GM21576 (cell line): ENCODE measurements around the gene RNF224.

Experiments
- ATAC-seq: cut with Tn5 transposase; IDR thresholded peaks from one replicate; pipeline ENCODE4 v1.9.1; 2021; ENCODE audit warnings: mild to moderate bottlenecking, moderate library complexity; ENCODE audit not compliant: unreplicated experiment

The RNF224 gene

DNA sequence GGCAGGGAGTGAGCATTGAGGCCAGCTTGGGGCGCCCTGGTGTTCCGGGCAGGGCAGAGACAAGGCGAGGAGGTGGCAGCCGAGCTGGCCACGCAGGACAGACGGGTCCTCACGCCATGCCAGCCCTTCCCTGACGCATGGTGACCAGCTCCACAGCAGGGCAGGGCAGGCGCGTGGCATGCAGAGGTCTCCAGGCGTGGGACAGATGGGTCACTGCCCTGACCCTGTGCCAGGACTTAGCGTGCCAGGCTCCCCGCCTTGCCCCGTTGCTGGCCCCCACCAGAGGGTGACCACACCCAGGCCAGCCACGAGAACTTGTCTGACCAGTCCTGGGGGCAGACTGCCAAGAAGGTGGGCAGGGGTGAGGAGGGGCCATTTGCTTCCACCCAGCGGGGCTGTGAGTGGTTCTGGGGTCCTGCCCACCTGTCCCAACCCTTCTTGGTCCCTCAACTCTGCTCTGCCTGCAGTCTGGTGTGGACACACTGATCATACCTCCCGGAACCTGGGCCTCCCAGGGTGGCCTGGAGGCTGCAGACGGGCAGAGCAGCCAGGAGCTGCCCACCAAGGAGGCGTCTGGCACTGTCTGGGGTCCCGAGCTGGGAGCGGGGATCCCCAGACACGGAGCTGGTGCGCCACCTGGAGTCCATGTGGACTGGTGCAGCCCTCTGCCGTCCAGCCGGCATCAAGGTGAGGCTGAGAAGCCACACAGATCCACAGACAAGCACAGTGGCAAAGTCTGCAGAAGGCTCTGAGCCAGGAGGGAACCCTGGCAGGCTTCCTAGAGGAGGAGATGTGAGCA lies at the start of gene RNF224:
Gene RNF224 (plus strand): TSS at position 449 of the 799 bp plus-strand sequence. CDS start 834 bp downstream, outside the sequence.
- no peak for ATAC-seq

DNA sequence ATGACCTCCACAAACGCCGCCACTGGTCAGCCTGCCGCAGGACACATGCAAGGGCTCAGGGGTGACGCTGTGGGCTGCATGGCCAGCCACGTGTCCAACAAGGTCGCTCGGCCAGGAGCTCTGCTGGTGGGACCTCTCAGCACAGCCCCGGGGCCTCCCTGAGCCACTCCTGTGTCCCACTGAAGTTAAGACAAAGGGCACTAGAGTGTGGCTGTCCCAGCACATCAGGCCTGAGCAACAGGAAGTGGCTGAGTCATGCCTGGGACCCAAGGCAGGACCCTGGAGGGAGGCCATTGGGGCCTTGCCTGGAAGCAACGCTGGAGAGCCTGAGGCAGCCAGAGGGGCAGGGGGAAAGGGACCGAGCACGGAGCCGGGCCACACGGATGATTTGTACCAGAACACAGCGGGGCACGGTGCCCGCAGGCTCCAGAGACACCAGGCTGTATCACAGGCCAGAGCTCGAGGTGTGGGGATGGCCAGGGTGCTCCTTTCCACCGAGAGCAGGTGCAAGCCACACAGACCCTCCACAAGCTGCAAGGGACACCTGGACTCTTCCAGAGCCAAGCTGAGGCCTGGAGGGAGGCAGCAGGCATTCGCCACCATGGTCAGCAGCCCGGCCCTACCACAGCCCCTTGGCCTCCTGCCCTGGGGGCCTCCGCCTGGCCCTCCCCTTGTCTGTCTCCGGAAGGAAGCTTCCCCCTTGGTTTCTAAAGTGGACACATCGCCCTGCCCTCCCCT lies 48.9 kb upstream of the RNF224 start:
- no peak for ATAC-seq

DNA sequence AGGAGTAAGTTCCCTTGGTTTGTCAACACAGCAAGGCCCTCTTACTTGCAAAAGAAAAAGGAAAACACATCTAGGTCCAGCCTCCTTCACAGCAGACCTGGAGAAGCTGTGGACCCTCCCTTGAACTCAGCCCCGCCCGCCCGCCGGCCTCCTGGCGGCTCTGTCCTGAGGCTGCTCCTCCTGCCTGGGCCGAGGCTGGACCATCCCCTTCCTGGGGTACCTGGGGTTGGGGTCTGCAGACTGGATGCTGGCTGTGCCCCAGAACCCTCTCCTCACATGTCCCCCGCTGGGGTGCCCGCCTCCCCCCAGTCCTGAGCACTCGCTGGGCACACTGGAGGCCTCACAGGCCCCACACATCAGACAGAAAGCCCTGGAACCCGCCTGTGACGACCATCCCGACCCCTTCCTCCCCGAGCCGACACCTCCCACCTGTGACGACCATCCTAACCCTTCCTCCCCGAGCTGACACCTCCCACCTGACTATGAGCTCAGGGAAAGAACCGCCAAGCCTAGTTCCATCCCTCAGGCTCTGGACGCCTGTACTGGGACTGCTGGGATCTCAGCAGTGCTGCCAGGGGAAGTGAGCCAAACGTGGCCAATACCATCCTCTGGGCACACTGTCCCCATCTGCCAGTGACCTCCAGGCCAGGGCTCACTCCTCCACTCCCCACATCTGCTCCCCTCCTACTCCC lies 48.2 kb upstream of the RNF224 start:
- ATAC-seq = no peak

DNA sequence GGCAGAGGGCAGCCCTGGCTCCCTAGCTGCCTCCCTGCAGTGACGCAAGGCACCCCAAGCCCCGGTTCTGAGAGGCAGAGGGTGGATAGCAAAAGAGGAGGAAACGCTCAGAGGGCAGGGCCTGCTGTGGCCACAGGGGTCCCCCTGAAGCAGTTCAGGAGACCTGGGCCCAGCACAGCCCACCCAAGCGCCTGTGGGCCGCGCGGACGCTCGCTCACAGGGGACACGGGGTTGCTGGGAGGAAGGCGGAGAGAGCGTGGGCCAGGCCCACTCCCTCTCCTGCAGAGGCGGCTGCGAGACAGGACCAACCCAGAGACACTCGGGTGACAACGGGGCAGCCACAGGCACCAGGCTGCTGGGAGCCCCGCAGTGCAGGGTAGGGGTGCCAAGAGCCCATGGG lies 47.5 kb upstream of the RNF224 start:
- ATAC-seq = no peak

DNA sequence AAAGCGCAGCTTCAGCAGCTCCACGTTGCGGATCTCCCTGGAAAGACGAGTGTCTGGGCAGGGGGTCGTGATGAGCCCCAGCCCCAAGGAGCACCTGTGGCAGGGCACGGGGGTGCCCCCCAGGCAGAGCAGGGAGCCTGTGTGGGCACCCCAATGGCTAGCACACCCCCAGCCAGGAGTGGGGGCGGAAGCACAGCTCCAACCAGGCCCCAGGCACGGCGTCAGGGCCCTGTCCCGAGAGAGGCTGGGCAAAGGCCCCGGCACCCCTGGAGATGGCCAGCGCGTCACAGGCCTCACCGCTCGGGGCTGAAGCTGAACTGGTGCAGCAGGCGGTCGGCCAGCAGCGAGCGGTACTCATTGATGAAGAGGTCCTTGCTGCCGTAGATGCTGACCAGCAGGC lies 46.8 kb upstream of the RNF224 start:
- ATAC-seq = no peak

DNA sequence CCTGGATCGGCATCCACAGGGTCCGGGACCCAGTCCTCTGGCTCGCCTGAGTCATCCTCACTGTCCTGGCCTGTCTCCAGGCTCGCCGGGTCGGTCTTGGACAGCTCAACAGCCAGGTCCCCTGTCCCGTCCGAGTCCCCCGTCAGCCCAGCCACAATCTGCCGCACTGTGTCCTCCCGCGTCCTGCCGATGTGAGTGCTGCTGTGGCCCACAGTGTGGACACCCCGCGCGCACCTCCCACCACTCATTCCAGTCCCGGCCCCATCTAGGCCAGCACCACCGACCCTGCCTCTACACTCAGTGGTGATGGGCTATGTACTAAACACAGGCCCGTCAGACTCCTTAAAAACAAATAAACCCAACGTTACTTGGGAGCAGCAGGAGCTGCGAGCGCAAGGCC lies 45.6 kb upstream of the RNF224 start:
- no peak for ATAC-seq

DNA sequence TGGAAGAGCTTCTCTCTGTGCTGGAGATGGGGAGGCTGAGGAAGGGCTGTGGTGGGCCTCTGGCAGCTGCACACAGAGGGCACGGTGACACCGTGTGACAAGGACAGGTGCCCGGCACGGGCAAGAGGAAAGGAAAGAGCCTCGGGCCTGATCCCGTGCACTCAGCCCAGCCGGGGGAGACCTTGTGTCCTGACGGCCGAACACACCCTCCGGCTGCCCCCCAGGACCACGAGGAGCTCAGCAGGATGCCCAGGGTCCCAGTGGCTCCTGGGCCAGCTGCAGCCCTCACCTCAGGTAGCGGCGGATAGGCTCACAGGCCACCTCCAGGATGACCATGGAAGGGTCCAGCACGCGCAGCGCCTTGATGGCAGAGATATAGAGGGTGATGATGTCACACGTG lies 44.5 kb upstream of the RNF224 start:
- ATAC-seq = no peak

DNA sequence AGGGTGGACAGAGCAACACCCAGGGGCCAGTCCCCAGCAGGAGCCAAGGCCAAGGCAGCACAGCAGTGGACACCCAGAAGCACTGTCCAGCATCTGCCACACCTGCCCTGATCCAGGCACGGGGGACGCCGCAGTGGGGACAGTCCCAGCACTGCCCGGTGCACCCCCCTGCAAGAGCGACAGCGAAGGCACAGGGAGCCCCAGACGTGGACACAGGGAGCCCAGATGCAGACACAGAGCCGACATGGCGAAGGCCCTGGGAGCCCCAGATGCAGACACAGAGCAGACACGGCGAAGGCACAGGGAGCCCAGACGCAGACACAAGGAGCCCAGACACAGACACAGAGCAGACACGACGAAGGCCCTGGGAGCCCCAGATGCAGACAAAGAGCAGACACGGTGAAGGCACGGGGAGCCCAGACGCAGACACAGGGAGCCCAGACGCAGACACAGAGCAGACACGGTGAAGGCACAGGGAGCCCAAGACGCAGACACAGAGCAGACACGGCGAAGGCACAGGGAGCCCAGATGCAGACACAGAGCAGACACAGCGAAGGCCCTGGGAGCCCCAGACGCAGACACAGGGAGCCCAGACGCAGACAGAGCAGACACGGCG lies 43.2 kb upstream of the RNF224 start:
- ATAC-seq = no peak

DNA sequence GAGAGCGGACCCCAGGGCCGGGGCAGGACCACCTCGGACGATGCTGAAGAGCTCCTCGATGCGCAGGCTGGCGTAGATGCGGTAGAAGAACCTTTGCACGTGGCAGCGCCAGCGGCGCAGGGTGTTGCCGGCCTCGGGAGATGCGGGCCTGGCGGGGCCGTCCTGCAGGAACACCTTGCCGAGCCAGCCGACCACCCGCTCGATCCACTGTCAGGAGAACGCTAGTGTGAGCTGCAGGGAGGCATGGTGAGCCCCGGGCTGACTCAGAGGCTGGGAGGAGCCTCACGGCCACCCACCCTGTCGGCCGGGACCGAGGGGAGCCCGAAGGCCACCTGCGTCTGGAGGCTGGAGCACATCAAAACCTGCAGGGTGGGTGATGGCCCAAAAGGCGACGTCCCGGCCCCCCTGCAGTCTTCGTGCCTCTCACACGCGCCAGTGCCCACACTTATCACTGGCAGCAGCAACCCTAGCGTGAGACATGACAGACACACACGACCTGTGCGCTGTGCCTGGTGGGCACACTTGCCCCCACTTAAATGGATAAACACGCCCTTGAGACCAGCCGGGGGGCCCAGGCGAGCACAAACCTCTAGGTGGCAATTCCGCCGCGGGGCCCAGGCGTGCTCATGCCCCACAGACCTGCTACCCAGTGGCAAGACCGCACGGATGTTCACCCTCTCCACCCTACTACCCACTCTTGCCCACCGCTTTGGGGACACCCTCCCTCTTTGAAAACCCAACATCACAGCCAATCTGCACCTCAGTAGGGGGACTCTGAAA lies 42.2 kb upstream of the RNF224 start:
- ATAC-seq = no peak

DNA sequence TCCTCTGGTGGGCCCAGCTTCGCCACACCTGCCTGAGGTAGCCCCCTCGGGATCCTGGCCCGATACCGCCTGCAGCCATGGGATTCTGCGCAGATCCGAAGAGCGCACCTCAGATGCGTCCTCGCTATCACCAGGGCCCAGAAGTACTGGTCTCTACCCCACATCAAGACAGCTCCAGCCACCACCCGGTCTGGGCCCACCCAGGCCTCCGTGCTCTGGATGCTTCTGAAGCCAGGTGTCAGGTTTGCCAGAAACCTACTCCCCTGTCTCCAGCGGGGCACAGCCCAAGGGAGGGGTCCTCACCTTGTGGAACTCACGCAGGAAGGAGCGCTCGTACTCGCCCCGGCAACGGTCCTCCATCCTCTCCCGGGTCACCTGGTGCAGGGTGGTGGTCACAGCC lies 41.4 kb upstream of the RNF224 start:
- no peak for ATAC-seq

DNA sequence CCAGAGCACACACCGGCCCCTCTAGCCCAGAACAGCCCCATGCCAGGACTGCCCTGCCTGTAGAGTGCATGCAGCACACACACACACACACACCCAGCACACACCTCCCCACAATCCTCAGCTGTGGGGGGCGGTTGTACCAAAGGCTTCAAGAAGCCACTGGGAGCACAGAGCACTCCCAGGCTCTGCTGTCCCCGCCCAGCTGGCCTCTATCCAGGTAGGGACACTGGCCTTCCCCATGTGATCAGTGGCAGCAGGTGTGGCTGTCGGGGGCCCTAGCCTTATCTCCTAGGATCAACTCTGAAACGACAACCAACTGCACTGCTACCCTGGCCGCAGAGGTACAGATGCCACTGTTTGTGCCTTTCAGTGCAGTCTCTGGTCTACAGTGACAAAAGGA lies 40.9 kb upstream of the RNF224 start:
- no peak for ATAC-seq

DNA sequence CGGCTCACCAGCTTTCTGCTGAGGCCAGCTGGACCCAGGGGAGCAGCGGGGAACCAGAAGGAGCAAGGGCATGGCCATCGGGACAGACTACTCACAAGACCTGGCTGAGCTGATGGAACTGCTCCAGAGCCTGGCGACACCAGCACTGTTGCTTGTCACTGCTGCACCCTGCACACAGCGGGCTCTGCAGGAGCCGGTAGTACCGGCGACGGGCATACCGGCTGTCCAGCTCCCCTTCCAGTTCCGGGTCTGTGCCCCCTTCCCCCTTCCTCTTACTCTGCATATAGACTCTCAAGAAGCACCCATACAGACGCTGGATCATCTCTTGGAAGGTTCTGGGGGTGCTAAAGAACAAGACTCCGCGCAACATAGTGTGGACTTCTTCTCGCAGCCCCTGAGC lies 39.9 kb upstream of the RNF224 start:
- no peak for ATAC-seq

DNA sequence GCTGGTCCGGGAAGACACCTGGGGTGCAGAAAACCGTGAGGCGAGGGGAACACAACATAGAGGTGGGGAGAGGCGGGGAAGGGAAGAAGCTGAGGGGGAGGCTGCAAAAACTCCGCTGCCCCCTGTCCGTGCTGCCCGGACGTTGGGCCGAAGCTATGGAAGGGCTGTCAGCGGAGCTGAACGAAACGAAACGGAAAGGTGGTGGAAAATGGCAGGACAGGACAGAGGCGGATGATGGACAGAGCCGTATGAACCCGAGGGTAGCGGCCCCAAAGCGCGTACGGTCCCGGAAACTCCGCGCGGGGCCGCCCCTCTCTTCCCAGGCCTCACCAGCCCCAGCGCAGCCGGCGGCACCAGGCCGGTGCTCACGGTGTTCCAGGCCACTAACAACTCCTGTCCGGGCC lies 39.2 kb upstream of the RNF224 start:
- ATAC-seq = no peak

DNA sequence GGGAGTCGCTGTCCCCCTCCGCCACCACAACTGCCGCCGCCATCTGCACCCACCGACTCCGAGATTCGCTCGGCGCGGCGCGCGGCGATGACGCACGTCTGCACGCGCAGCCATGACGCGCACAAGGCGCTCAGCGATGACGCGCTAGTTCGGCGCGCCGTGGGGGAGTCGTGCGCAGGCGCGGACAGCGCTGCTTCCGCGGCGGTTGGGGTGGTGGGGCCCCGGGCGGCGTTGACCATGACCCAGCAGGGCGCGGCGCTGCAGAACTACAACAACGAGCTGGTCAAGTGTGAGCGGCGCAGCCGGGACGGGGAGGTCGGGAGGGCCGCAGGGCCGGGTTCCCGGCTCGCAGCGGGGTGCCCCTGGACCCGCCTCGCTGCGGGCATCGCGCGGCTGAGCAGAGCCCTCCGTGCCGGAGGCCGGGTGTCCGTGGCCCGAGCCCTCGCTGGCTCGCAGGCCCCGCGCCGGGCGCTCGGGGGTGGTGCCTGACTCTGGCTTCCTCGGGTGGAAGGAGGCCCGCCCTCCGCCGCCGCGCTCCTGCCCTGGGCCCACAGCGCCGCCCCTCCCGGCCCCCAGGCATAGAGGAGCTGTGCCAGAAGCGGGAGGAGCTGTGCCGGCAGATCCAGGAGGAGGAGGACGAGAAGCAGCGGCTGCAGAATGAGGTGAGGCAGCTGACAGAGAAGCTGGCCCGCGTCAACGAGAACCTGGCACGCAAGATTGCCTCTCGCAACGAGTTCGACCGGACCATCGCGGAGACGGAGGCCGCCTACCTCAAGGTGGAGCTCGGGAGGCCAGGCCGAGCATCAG lies 38.6 kb upstream of the RNF224 start, which contains the start of the genes ANAPC2 and SSNA1:
Gene ANAPC2 (minus strand): TSS at position 71 of the 807 bp plus-strand sequence. CDS start 28 bp downstream, at position 43.
Gene SSNA1 (plus strand): TSS at position 187 of the 807 bp plus-strand sequence. CDS start 51 bp downstream, at position 238.
- peak; percentile 74 for ATAC-seq

DNA sequence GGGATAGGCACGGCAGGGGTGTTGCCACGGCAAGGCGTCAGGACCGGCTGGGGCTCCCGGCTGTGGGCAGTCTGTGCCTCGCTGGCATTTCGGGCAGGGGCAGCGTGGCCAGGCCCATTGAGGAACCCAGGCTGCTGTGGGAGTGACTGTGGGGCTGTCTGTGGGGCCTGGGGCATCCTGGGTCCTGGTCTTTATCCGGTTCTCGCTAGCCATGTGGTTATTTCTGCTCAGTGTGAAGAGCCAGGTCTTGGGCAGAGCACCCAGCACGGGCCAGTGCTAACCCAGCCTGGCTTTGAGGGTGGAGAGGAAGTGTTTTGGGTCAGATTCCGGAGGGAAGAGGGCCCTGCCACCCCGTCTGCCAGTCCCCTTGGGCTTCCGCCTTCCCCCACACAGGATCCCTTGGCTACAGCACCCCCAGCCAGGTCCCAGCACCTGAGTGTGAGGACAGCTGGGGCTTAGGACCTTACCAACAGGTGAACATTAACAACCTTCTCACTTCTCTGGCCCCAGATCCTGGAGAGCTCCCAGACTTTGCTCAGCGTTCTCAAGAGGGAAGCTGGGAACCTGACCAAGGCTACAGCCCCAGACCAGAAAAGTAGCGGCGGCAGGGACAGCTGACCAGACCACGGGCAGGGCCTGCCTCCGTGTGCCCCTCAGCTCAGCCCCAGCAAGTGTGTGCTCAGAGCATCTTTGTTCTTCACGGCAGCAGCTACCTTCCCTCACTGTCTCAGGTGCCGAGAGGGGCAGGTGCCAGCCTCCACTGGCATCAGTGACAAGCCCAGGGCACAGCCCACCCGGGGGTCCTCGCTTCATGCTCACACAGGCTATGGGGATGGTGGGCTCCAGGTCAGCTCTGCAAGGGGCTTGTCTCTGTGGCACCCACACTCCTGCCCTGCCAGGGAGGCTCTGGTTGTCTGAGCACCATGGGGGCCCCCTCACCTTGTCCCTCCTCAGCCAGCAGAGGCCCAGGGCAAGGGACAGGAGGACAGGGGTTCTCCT lies 37.7 kb upstream of the RNF224 start:
- ATAC-seq = no peak

DNA sequence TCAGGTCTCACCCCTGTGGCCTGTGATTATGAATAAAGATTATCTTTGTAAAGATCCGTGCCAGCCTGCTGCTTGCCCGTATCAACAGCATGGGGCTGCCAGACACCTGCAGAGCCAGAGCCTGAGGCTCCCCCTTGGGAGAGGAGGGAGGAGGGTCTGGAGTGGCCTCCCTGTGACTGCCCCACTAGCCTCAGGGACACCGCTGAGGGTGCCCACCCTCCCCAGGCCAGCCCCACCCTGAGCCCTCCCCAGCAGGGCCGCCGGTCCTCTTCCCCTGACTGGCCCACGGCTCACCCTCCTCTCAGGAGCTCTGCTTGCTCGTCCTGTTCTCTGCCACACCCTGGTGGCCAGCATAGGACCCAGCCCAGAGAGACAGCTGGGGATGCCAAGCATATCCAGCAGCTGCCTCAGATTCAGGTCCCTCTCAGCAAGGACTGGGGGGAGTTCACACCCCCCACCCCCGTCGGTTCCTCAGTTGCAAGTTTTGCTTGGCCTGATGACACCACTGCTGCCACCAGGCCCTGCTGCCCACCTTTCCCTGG lies 36.9 kb upstream of the RNF224 start:
- no peak for ATAC-seq

DNA sequence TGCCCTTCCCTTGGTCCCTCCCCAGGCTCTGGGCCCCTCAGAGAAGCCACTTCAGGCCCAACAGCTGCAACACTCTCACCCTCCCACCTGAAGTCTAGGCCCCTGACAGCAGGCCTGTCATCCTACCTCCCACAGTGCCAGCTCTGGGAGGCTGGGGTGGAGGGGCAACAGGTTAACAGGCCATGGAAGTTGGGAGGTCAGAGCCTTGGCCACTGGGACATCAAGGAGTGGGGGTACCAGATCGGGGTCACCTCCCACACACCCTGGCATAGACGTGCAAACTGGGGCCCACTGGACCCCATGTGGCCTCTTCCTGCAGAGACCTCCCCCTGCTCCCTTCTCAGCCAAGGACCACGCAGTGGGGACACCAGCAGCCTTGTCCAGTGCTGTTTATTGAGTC lies 36.1 kb upstream of the RNF224 start:
- ATAC-seq = no peak
